Measurements from ENCODE around the gene CIAO2B. TPM values are rescaled to one million over a fixed set of nuclear protein-coding genes. Genes with fewer than 3 reads are reported as not detected.

Gene CIAO2B
- 117 and 119 TPM in 2 replicates for total RNA-seq (2022)
- Bru-seq, nascent RNA: percentile 77 among the genes with signal in this experiment
- BruChase-seq, experiment 1, labeled RNA remaining after a 2-hour chase: percentile 77 among the genes with signal in this experiment
- BruChase-seq, experiment 2, labeled RNA remaining after a 6-hour chase: percentile 91 among the genes with signal in this experiment
- long read RNA-seq, transcript CIAO2B-201 (5 exons, 676 nt): major isoform, 174 of 191 reads
- long read RNA-seq, transcript CIAO2B-203 (4 exons, 718 nt): minor isoform, 13 of 191 reads
- long read RNA-seq, partial matches to known transcripts: 2 of 191 reads
- long read RNA-seq, other reads (novel, unspliced or antisense): 2 of 191 reads

- Histone ChIP-seq H3K36me3 (ENCODE audit: control insufficient read depth, insufficient read depth, low read length) (no peaks in the 10 kb centered on the region), H3K4me3 (ENCODE audit: low read depth, low read length) (peak within 1 kb of the TSS; percentile 81), H3K27me3 (replicated peaks; ENCODE audit: control insufficient read depth, insufficient read depth, low read length) (no peaks in the 10 kb centered on the region), H3K4me1 (peaks cover 8% of the 10 kb centered on the region), H3K9me3 (no peaks in the 10 kb centered on the region)
- no peaks in the 10 kb centered on the region for H3K27me3 Mint-ChIP-seq (ENCODE audit: insufficient read depth, unreplicated experiment)
- peak within 1 kb of the TSS; percentile 88 for H3K27ac Mint-ChIP-seq (ENCODE audit: unreplicated experiment)
- POLR2A ChIA-PET: no interaction called here
- peak within 1 kb of the TSS; percentile 94 for H3K4me3 Mint-ChIP-seq (ENCODE audit: unreplicated experiment)
- peaks cover 17% of the 10 kb centered on the region for H3K36me3 Mint-ChIP-seq (ENCODE audit: insufficient read depth, unreplicated experiment)
- peak; percentile 84 to 92 for DNase-seq
- H3K4me1 Mint-ChIP-seq (ENCODE audit: low read depth, unreplicated experiment): peaks cover 19% of the 10 kb centered on the region
- TF ChIP-seq CTCF (IDR thresholded peaks at IDR 0.05; ENCODE audit: insufficient read depth in 1 of 2, low read depth in 1 of 2, low read length in 1 of 2, severe bottlenecking in 1 of 2, unreplicated experiment in 1 of 2): no peak
- CTCF ChIA-PET: interaction anchor here (1.0 to 1.2 kb wide), 2 partner anchors 20 to 39 kb away, joined by 3 read pairs; no protein-coding TSS in a partner anchor
- TSS peak; percentile 58 for BruUV-seq (replicated peaks)
- H3K9me3 Mint-ChIP-seq (ENCODE audit: unreplicated experiment): no peaks in the 10 kb centered on the region
- intact Hi-C loops (cut with micrococcal nuclease; ENCODE audit: unreplicated experiment): no loop called here
Measured at GRCh38 chr16:66934138-66934838, at the start of gene CIAO2B. Gene CIAO2B, minus strand, starts transcription at chr16:66934402. Its CDS starts 38 bp downstream, at chr16:66934364.

- no peak overlapping the region for H3K4me3 Mint-ChIP-seq (ENCODE audit: unreplicated experiment)
- no peak overlapping the region for H3K27ac Mint-ChIP-seq (ENCODE audit: unreplicated experiment)
- no TSS peak for BruUV-seq (replicated peaks)
- H3K4me3 ChIP-seq (ENCODE audit: low read depth, low read length): no peak overlapping the region
- POLR2A ChIA-PET: interaction anchor here (0.6 kb wide), 1 partner anchor 317 kb away, joined by 3 read pairs; no protein-coding TSS in a partner anchor
- no peaks in the 10 kb centered on the region for H3K4me1 Mint-ChIP-seq (ENCODE audit: low read depth, unreplicated experiment)
- H3K27me3 ChIP-seq (replicated peaks; ENCODE audit: control insufficient read depth, insufficient read depth, low read length): no peaks in the 10 kb centered on the region
- no peaks in the 10 kb centered on the region for H3K36me3 Mint-ChIP-seq (ENCODE audit: insufficient read depth, unreplicated experiment)
- intact Hi-C loops (cut with micrococcal nuclease; ENCODE audit: unreplicated experiment): no loop called here
- H3K36me3 ChIP-seq (ENCODE audit: control insufficient read depth, insufficient read depth, low read length): no peaks in the 10 kb centered on the region
- H3K27me3 Mint-ChIP-seq (ENCODE audit: insufficient read depth, unreplicated experiment): no peaks in the 10 kb centered on the region
- H3K9me3 Mint-ChIP-seq (ENCODE audit: unreplicated experiment): no peaks in the 10 kb centered on the region
- no peak for DNase-seq
- no peak for TF ChIP-seq CTCF (IDR thresholded peaks at IDR 0.05; ENCODE audit: insufficient read depth in 1 of 2, low read depth in 1 of 2, low read length in 1 of 2, severe bottlenecking in 1 of 2, unreplicated experiment in 1 of 2)
- no peaks in the 10 kb centered on the region for H3K9me3 ChIP-seq
- peaks cover under 1% of the 10 kb centered on the region; the same call in 1 of the 2 replicates for H3K4me1 ChIP-seq
- CTCF ChIA-PET: interaction anchor here (1.1 kb wide), 1 partner anchor 203 kb away, joined by 3 read pairs; no protein-coding TSS in a partner anchor
Measured at GRCh38 chr16:66983033-66983432, 48.8 kb upstream of the CIAO2B start.

- POLR2A ChIA-PET: no interaction called here
- H3K4me3 ChIP-seq (ENCODE audit: low read depth, low read length): no peak overlapping the region
- no peak overlapping the region for H3K27ac Mint-ChIP-seq (ENCODE audit: unreplicated experiment)
Measured at GRCh38 chr16:66979011-66979717, 45.0 kb upstream of the CIAO2B start.

More at GRCh38 chr16:66979011-66979717, 45.0 kb upstream of the CIAO2B start:
- Mint-ChIP-seq H3K9me3 (ENCODE audit: unreplicated experiment) (no peaks in the 10 kb centered on the region), H3K27me3 (ENCODE audit: insufficient read depth, unreplicated experiment) (no peaks in the 10 kb centered on the region), H3K4me1 (ENCODE audit: low read depth, unreplicated experiment) (no peaks in the 10 kb centered on the region), H3K36me3 (ENCODE audit: insufficient read depth, unreplicated experiment) (no peaks in the 10 kb centered on the region), H3K4me3 (ENCODE audit: unreplicated experiment) (no peak overlapping the region)
- Histone ChIP-seq H3K27me3 (replicated peaks; ENCODE audit: control insufficient read depth, insufficient read depth, low read length) (no peaks in the 10 kb centered on the region), H3K9me3 (no peaks in the 10 kb centered on the region), H3K4me1 (no peaks in the 10 kb centered on the region), H3K36me3 (ENCODE audit: control insufficient read depth, insufficient read depth, low read length) (no peaks in the 10 kb centered on the region)
- CTCF ChIA-PET: interaction anchor here (0.6 to 1.2 kb wide), 5 partner anchors 13 to 176 kb away, joined by 3 to 4 read pairs (median 3); no protein-coding TSS in a partner anchor
- no peak for TF ChIP-seq CTCF (IDR thresholded peaks at IDR 0.05; ENCODE audit: insufficient read depth in 1 of 2, low read depth in 1 of 2, low read length in 1 of 2, severe bottlenecking in 1 of 2, unreplicated experiment in 1 of 2)
- no peak for DNase-seq
- intact Hi-C loops (cut with micrococcal nuclease; ENCODE audit: unreplicated experiment): no loop called here
- no TSS peak for BruUV-seq (replicated peaks)

Data from Caco-2 (cell line).